ENCODE data around the gene ARHGEF16. TPM values are rescaled to one million over a fixed set of nuclear protein-coding genes. Genes with fewer than 3 reads are reported as not detected.

ARHGEF16 gene
- total RNA-seq, 1 experiment from 2014 or later, result 25.1 TPM

DNA sequence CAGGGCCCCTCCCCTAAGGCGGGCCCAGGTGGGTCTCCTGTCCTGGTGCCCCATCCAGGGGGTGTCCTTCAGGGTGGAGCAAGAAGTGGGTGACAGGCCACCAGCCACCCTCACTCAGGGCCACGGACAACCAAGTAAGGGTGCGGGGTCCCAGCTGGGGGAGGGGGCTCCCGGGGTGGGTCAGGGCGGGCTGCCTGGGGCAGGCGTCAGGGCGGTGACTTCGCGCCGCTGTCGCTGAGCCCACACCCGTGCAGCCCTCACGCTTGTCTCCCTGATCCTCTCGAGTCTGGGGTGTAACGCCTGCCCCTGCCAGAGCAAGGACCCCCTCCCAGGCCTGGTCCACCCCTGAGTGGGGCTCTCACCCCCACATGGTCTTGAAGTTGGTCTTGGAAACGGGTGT is 22.2 kb downstream of the ARHGEF16 start:
- TF ChIP-seq, protein P1, sequence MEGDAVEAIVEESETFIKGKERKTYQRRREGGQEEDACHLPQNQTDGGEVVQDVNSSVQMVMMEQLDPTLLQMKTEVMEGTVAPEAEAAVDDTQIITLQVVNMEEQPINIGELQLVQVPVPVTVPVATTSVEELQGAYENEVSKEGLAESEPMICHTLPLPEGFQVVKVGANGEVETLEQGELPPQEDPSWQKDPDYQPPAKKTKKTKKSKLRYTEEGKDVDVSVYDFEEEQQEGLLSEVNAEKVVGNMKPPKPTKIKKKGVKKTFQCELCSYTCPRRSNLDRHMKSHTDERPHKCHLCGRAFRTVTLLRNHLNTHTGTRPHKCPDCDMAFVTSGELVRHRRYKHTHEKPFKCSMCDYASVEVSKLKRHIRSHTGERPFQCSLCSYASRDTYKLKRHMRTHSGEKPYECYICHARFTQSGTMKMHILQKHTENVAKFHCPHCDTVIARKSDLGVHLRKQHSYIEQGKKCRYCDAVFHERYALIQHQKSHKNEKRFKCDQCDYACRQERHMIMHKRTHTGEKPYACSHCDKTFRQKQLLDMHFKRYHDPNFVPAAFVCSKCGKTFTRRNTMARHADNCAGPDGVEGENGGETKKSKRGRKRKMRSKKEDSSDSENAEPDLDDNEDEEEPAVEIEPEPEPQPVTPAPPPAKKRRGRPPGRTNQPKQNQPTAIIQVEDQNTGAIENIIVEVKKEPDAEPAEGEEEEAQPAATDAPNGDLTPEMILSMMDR (conservative IDR thresholded peaks at IDR 0.05), result no peak
- TF ChIP-seq EZH2 (IDR thresholded peaks at IDR 0.05; ENCODE audit: low read depth), result no peak
- no peak overlapping the region for H3K4me2 ChIP-seq
- CTCF ChIA-PET, result no interaction called here

DNA sequence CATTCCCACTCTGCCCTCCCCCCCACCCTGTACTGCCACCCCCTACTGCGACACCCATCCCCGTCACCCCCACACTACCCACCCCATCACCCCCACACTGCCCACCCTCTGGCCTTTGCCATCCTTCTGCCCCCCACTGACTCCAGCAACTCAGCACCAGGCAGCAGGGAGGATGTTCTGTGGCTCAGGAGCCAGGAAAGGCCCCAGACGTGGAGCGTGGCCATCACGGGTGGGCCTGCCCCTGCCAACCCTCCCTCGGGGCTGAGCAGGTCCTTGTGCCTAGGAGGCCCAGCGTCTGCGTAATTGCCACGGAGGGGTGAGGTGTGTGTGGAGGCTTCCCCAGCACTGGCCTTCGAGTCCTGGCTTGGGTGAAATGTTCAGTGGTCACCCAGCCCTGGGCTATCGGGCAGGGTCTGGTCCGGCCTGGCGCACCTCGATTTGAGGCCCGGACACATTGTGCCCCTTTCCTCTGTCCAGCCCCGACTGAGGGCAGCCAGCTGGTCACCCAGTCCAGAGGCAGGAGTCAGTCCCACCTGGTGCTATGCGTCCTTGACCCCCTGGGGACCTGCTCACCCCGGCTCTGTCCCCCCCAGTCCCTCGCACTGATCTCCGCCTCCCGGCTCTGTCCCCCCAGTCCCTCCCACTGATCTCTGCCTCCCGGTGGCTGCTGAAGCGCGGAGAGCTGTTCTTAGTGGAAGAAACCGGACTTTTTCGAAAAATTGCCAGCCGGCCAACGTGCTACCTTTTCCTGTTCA is 23.0 kb downstream of the ARHGEF16 start:
- Histone ChIP-seq H3F3A (ENCODE audit: insufficient read depth, low read depth) (peaks cover 14% of the 10 kb centered on the region; the same call in 1 of the 2 replicates), H3K4me3 (no peak overlapping the region), H3K9me3 (ENCODE audit: insufficient read depth, low read depth) (no peaks in the 10 kb centered on the region), H4K20me1 (ENCODE audit: insufficient read depth) (0 out of 2 replicates have a peak, but pooled peaks cover 4% of the 10 kb centered on the region), H2AFZ (no peak overlapping the region), H3K9me2 (ENCODE audit: insufficient read depth) (no peaks in the 10 kb centered on the region), H3K4me2 (no peak overlapping the region), H3K4me1 (replicated peaks; ENCODE audit: insufficient read depth) (peaks cover 14% of the 10 kb centered on the region), H3K36me3 (ENCODE audit: low read depth) (no peaks in the 10 kb centered on the region), H3K27ac (no peak overlapping the region), H3K79me2 (ENCODE audit: low read depth) (no peaks in the 10 kb centered on the region), H3K27me3 (ENCODE audit: insufficient read depth, low read depth) (no peaks in the 10 kb centered on the region)
- no peak for DNase-seq
- intact Hi-C loops (cut with micrococcal nuclease; ENCODE audit: unreplicated experiment), result no loop called here
- TF ChIP-seq EZH2 (IDR thresholded peaks at IDR 0.05; ENCODE audit: low read depth), result no peak
- TF ChIP-seq, protein P1 (conservative IDR thresholded peaks at IDR 0.05), result no peak
- ChIA-PET POLR2A (ENCODE audit: unreplicated experiment) (no interaction called here), CTCF (no interaction called here)
- BruUV-seq (replicated peaks), result no TSS peak

More for the DNA sequence above, 22.2 kb downstream of the ARHGEF16 start:
- no peak overlapping the region for H2AFZ ChIP-seq
- H3K27ac ChIP-seq, result no peak overlapping the region
- H3K27me3 ChIP-seq (ENCODE audit: insufficient read depth, low read depth), result no peaks in the 10 kb centered on the region
- H3K79me2 ChIP-seq (ENCODE audit: low read depth), result no peaks in the 10 kb centered on the region
- POLR2A ChIA-PET (ENCODE audit: unreplicated experiment), result no interaction called here
- no peaks in the 10 kb centered on the region for H3K9me3 ChIP-seq (ENCODE audit: insufficient read depth, low read depth)
- intact Hi-C loops (cut with micrococcal nuclease; ENCODE audit: unreplicated experiment), result no loop called here
- DNase-seq, result no peak
- H3K36me3 ChIP-seq (ENCODE audit: low read depth), result no peaks in the 10 kb centered on the region
- peaks cover 6% of the 10 kb centered on the region for H3K4me1 ChIP-seq (replicated peaks; ENCODE audit: insufficient read depth)
- H3K4me3 ChIP-seq, result no peak overlapping the region
- H3F3A ChIP-seq (ENCODE audit: insufficient read depth, low read depth), result peaks cover 16% of the 10 kb centered on the region; the same call in 1 of the 2 replicates
- BruUV-seq (replicated peaks), result no TSS peak
- H3K9me2 ChIP-seq (ENCODE audit: insufficient read depth), result no peaks in the 10 kb centered on the region
- H4K20me1 ChIP-seq (ENCODE audit: insufficient read depth), result peaks cover 3% of the 10 kb centered on the region; the same call in 1 of the 2 replicates

DNA sequence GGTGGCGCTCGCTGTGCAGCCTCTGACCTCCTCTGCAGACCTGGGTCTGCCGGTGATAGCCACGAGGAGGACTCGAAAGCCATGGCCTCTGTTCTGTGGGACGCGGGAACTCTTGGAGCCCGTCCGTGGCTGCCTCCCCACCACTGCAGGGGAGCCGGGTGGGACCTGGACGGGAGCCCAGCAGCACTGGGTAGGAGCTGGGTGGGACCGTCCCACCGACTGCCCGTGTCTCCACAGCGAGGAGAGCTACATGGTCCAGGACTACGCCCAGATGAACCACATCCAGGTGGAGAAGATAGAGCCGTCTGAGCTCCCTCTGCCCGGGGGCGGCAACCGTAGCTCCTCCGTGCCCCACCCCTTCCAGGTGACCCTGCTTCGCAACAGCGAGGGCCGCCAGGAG is 23.7 kb downstream of the ARHGEF16 start:
- DNase-seq, result no peak
- ChIA-PET CTCF (no interaction called here), POLR2A (ENCODE audit: unreplicated experiment) (no interaction called here)
- TF ChIP-seq, protein P1 (conservative IDR thresholded peaks at IDR 0.05), result no peak
- TF ChIP-seq EZH2 (IDR thresholded peaks at IDR 0.05; ENCODE audit: low read depth), result no peak
- Histone ChIP-seq H3F3A (ENCODE audit: insufficient read depth, low read depth) (peaks cover 18% of the 10 kb centered on the region; the same call in 1 of the 2 replicates), H3K4me1 (replicated peaks; ENCODE audit: insufficient read depth) (peaks cover 21% of the 10 kb centered on the region), H3K79me2 (ENCODE audit: low read depth) (no peaks in the 10 kb centered on the region), H2AFZ (no peak overlapping the region), H3K4me2 (no peak overlapping the region), H3K4me3 (no peak overlapping the region), H4K20me1 (ENCODE audit: insufficient read depth) (0 out of 2 replicates have a peak, but pooled peaks cover 4% of the 10 kb centered on the region), H3K27me3 (ENCODE audit: insufficient read depth, low read depth) (no peaks in the 10 kb centered on the region), H3K9me3 (ENCODE audit: insufficient read depth, low read depth) (no peaks in the 10 kb centered on the region), H3K9me2 (ENCODE audit: insufficient read depth) (no peaks in the 10 kb centered on the region), H3K27ac (no peak overlapping the region), H3K36me3 (ENCODE audit: low read depth) (no peaks in the 10 kb centered on the region)
- no TSS peak for BruUV-seq (replicated peaks)
- intact Hi-C loops (cut with micrococcal nuclease; ENCODE audit: unreplicated experiment), result no loop called here

All from PC-9 (cell line).